ENCODE measurements around the gene FBXO22.
"Not testable (repeated sequence)": the region's sequence is repeated elsewhere in the genome, so short reads cannot be mapped to it uniquely, and the experiment has no call there.

The FBXO22 gene

GRCh38 chr15:75976766-75977165, 73.1 kb downstream of the FBXO22 start:
- H3K27ac ChIP-seq (ENCODE audit: low read length); H3K36me3 ChIP-seq (ENCODE audit: control insufficient read depth in 2 of 2, insufficient read depth in 2 of 2, low read length in 2 of 2); H3K9me3 ChIP-seq (ENCODE audit: control insufficient read depth in 2 of 2, low read length in 2 of 2); H3K9ac ChIP-seq (ENCODE audit: low read length in 2 of 2); H3K27me3 ChIP-seq (ENCODE audit: control insufficient read depth in 1 of 2, insufficient read depth in 2 of 2, low read length in 2 of 2); H3K4me3 ChIP-seq (ENCODE audit: low read length in 2 of 2); H3K4me1 ChIP-seq (ENCODE audit: control insufficient read depth, insufficient read depth, low read length): not testable (repeated sequence)

DNA sequence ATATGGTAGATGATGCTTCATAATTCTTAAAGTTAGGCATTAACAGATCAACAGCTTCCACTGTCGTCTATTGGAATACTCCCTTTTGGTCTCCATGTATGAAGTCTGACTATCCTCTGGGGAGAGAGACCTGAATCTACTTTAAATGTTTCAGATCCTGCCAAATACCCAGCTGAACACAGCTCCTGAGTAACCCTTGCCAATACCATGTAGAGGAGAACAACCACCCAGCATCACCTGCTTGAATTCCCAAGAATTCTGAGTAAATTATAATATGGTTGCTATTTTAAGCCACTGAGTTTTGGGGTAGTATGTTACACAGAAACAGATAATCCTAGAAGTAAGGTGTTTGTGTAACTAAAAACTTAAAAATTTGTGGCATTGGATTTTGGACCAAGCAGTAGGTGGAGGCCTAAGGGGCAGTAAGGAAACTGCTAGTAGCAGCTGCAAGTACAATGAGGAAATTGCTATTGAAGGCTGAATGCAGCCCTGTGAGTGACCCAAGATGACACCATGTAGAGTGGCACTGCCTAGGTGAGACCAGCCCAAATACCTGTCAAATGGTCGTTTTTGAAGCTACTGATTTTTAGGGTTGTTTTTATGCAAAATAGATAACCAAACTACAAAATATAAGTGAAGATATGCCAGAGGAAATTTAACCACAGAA, 77.6 kb downstream of the FBXO22 start:
- H3K9ac ChIP-seq (ENCODE audit: low read length in 2 of 2): no peak overlapping the region
- H3K4me1 ChIP-seq (ENCODE audit: control insufficient read depth, insufficient read depth, low read length): no peaks in the 10 kb centered on the region
- H3K4me3 ChIP-seq (ENCODE audit: low read length in 2 of 2): no peak overlapping the region
- H3K27ac ChIP-seq (ENCODE audit: low read length): no peak overlapping the region
- no peaks in the 10 kb centered on the region for H3K36me3 ChIP-seq (ENCODE audit: control insufficient read depth in 2 of 2, insufficient read depth in 2 of 2, low read length in 2 of 2)
- H3K27me3 ChIP-seq (ENCODE audit: control insufficient read depth in 1 of 2, insufficient read depth in 2 of 2, low read length in 2 of 2): no peaks in the 10 kb centered on the region
- peaks cover 0 to 4% of the 10 kb centered on the region in 2 donors for H3K9me3 ChIP-seq (ENCODE audit: control insufficient read depth in 2 of 2, low read length in 2 of 2)

DNA sequence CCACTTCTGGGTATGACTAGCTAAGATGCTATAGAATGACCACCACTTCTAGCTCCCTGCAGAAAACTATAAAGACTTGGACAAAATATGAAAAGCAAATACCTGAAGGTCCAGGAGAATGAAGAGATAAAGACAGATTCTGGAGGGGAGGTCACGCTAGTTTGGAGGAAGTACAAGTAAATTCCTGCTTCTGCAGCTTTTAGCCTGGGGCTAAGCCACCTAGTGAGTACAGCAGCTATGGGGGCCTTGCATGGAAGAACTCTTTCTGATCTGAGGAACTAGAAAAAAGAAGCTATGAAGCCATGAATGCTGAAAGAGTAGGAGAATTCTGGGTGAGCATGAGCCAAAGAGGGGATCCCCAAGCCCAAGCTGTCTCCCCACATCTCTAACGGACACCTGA, 78.8 kb downstream of the FBXO22 start:
- Histone ChIP-seq H3K27ac (ENCODE audit: low read length) (no peak overlapping the region), H3K4me1 (ENCODE audit: control insufficient read depth, insufficient read depth, low read length) (no peaks in the 10 kb centered on the region)

DNA sequence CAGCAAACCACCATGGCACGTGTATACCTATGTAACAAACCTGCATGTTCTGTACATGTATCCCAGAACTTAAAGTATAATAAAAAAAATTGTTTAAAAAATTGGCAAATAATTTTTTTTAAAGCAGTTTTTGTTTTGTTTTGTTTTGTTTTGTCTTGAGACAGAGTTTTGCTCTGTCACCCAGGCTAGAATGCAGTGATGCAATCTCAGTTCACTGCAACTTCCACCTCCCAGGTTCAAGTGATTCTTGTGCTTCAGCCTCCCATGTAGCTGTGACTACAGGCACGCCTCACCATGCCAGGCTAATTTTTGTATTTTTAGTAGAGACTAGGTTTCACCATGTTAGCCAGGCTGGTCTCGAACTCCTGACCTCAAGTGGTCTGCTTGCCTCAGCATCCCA, 81.0 kb downstream of the FBXO22 start:
- not testable (repeated sequence) for H3K36me3 ChIP-seq (ENCODE audit: control insufficient read depth in 2 of 2, insufficient read depth in 2 of 2, low read length in 2 of 2); H3K27ac ChIP-seq (ENCODE audit: low read length); H3K9me3 ChIP-seq (ENCODE audit: control insufficient read depth in 2 of 2, low read length in 2 of 2); H3K27me3 ChIP-seq (ENCODE audit: control insufficient read depth in 1 of 2, insufficient read depth in 2 of 2, low read length in 2 of 2); H3K9ac ChIP-seq (ENCODE audit: low read length in 2 of 2); H3K4me1 ChIP-seq (ENCODE audit: control insufficient read depth, insufficient read depth, low read length); H3K4me3 ChIP-seq (ENCODE audit: low read length in 2 of 2)

More for the DNA sequence above, 78.8 kb downstream of the FBXO22 start:
- Histone ChIP-seq H3K4me3 (ENCODE audit: low read length in 2 of 2) (no peak overlapping the region), H3K9me3 (ENCODE audit: control insufficient read depth in 2 of 2, low read length in 2 of 2) (no peaks in the 10 kb centered on the region), H3K27me3 (ENCODE audit: control insufficient read depth in 1 of 2, insufficient read depth in 2 of 2, low read length in 2 of 2) (no peaks in the 10 kb centered on the region), H3K36me3 (ENCODE audit: control insufficient read depth in 2 of 2, insufficient read depth in 2 of 2, low read length in 2 of 2) (no peaks in the 10 kb centered on the region), H3K9ac (ENCODE audit: low read length in 2 of 2) (no peak overlapping the region)

DNA sequence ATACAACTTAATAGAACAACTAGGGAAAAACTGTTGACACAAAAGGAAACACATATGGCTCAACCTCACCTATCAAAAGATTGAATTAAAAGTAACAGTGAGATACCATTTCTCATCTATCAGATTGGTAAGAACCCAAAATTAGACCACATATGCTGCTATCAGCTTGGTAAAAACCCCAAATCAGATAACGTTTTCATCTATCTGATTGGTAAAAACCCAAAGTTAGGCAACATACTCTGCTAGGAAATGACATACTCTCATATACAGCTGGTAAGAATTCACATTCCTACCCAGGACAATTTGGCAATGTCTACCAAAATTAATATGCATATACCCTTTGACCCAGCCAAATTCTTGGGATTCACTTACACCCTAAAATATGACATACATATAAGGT, 82.3 kb downstream of the FBXO22 start:
- Histone ChIP-seq H3K27me3 (ENCODE audit: control insufficient read depth in 1 of 2, insufficient read depth in 2 of 2, low read length in 2 of 2) (no peaks in the 10 kb centered on the region), H3K4me3 (ENCODE audit: low read length in 2 of 2) (no peak overlapping the region), H3K27ac (ENCODE audit: low read length) (no peak overlapping the region), H3K4me1 (ENCODE audit: control insufficient read depth, insufficient read depth, low read length) (no peaks in the 10 kb centered on the region), H3K9me3 (ENCODE audit: control insufficient read depth in 2 of 2, low read length in 2 of 2) (no peaks in the 10 kb centered on the region), H3K9ac (ENCODE audit: low read length in 2 of 2) (no peak overlapping the region), H3K36me3 (ENCODE audit: control insufficient read depth in 2 of 2, insufficient read depth in 2 of 2, low read length in 2 of 2) (no peaks in the 10 kb centered on the region)

DNA sequence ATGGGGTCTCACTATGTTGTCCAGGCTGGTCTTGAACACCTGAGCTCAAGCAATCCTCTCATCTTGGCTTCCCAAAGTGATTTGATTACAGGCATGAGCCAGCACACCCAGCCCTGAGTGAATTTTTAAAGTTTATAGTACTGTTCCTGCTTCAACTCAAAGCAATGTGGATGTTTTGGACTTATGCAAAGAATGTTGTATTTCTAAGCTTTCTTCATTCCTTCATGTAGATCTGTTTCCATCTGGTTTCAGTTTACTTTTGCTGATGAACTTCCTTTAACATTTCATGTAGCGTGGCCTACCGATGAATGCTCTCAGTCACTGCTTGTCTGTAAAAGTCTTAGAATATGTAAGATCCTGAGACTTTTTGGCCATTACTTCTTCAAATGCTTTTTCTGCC, 85.4 kb downstream of the FBXO22 start:
- Histone ChIP-seq H3K9me3 (ENCODE audit: control insufficient read depth in 2 of 2, low read length in 2 of 2) (no peaks in the 10 kb centered on the region), H3K36me3 (ENCODE audit: control insufficient read depth in 2 of 2, insufficient read depth in 2 of 2, low read length in 2 of 2) (no peaks in the 10 kb centered on the region), H3K4me3 (ENCODE audit: low read length in 2 of 2) (no peak overlapping the region), H3K27ac (ENCODE audit: low read length) (no peak overlapping the region), H3K4me1 (ENCODE audit: control insufficient read depth, insufficient read depth, low read length) (no peaks in the 10 kb centered on the region), H3K9ac (ENCODE audit: low read length in 2 of 2) (no peak overlapping the region), H3K27me3 (ENCODE audit: control insufficient read depth in 1 of 2, insufficient read depth in 2 of 2, low read length in 2 of 2) (no peaks in the 10 kb centered on the region)

DNA sequence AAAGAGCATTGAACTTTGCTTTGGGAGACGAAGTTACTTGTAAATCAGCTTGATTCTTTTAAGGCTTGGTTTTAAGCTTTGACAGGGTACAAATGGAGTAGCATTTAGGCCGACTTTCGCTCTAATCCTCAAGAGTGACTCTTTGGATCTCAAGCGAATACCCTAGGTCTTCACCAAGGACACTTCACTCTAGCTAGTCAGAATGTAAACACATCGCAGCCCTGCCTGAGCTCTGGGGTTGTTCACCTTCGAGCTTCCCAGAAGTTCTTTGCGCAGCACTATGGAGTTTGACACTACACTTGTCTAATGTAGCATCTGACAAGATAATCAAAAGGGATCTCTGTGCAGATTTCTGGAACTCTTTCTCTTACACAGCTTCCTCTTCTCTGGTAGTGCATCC, 86.2 kb downstream of the FBXO22 start:
- Histone ChIP-seq H3K36me3 (ENCODE audit: control insufficient read depth in 2 of 2, insufficient read depth in 2 of 2, low read length in 2 of 2) (no peaks in the 10 kb centered on the region), H3K9ac (ENCODE audit: low read length in 2 of 2) (no peak overlapping the region), H3K27ac (ENCODE audit: low read length) (no peak overlapping the region), H3K9me3 (ENCODE audit: control insufficient read depth in 2 of 2, low read length in 2 of 2) (no peaks in the 10 kb centered on the region), H3K27me3 (ENCODE audit: control insufficient read depth in 1 of 2, insufficient read depth in 2 of 2, low read length in 2 of 2) (no peaks in the 10 kb centered on the region), H3K4me3 (ENCODE audit: low read length in 2 of 2) (no peak overlapping the region), H3K4me1 (ENCODE audit: control insufficient read depth, insufficient read depth, low read length) (no peaks in the 10 kb centered on the region)
